Activated CD4-positive, alpha-beta T cell treated with anti-CD3 and anti-CD28 coated beads, Interleukin-2, amount 50 U/mL, for 16 hours (primary cell): ENCODE results near the gene HAP1.
"Not testable (repeated sequence)": the region's sequence is repeated elsewhere in the genome, so short reads cannot be mapped to it uniquely, and the experiment has no call there.

ENCODE experiments used
- DNase-seq: peaks from one replicate; pipeline ENCODE4 v3.0.0-alpha.2; 2020

HAP1 gene, protein sequence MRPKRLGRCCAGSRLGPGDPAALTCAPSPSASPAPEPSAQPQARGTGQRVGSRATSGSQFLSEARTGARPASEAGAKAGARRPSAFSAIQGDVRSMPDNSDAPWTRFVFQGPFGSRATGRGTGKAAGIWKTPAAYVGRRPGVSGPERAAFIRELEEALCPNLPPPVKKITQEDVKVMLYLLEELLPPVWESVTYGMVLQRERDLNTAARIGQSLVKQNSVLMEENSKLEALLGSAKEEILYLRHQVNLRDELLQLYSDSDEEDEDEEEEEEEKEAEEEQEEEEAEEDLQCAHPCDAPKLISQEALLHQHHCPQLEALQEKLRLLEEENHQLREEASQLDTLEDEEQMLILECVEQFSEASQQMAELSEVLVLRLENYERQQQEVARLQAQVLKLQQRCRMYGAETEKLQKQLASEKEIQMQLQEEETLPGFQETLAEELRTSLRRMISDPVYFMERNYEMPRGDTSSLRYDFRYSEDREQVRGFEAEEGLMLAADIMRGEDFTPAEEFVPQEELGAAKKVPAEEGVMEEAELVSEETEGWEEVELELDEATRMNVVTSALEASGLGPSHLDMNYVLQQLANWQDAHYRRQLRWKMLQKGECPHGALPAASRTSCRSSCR

DNA sequence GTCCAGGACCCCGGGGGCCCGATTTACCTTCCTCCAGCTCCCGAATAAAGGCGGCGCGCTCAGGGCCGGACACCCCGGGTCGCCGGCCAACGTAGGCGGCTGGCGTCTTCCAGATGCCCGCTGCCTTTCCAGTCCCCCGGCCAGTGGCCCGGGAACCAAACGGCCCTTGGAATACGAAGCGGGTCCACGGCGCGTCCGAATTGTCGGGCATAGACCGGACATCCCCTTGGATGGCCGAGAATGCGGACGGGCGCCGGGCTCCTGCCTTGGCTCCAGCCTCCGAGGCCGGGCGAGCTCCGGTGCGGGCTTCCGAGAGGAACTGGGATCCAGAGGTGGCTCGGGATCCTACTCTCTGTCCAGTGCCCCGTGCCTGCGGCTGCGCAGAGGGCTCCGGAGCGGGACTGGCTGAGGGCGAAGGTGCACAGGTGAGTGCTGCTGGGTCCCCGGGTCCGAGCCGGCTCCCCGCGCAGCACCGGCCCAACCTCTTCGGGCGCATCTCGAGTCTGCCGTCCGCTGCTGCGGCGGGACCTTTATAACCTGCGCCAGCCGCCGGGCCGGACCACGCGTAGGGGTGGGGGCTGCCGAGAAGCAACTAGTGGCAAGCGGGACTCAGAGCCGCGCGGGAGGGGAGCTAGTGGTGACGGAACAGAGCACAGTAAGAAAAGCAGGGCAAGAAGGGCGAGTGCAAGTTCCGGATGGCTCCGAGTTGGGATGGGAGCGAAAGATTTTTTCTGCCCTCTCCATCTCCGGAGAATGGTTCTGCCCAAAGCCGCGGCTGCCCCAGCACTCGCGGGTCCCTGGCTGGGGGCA, at the start of gene HAP1:
Gene HAP1, minus strand, starts transcription at position 505 of the 810 bp plus-strand sequence. Its CDS starts 9 bp downstream, at position 496.
- DNase-seq, result no peak

DNA sequence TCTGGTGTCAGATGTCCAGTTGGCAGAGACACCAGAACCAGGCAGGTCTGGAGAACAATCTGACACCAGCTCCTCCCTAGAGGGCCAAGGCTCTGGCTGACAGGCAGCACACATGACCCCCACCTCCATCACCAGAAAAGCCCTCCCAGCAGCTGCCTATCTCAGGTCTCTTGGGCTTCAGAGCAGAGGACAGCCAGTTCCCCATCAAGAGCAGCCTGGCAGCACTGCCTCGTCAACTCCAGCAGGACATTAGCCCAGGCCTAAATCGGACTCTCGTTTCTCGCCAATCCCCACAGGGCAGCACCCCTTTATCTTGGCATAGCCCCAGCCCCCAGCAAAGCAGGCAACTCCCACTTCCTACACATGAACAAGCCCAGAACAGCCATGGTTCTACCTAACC, 47.7 kb upstream of the HAP1 start:
- no peak for DNase-seq

DNA sequence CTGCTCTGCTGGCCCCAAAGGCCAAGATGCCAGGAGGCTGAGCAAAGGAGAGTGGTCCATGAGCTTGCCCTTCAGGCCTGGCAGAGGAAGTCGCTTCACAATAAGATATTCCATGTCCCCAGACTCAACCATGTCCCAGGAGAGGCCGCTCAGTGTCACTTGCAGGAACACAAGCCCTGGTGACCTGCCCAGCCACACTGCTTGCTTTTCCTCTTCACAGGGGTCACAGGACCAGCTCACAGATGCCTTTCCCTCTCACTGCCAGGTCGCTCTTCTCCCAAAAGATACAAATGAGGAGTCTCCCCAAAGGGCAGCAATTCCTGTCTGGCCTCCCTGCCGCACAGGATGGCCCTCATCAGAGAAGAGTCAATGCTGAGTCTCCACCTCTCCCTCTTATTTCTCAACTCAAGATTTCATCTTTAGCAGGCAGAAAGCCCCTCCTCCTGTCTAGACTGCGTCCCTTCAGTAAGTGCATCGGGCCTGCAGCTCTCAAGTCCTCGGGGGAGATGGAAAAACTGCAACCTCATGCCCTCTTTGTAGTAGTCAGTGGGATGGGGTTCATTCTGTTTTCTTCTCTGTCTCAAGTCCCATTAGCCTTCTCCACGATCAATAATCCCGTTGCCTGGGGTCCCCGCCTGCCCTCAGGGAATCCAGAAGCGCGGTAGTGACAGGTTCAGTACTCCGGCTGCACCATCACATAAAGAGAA, 47.1 kb upstream of the HAP1 start:
- no peak for DNase-seq

DNA sequence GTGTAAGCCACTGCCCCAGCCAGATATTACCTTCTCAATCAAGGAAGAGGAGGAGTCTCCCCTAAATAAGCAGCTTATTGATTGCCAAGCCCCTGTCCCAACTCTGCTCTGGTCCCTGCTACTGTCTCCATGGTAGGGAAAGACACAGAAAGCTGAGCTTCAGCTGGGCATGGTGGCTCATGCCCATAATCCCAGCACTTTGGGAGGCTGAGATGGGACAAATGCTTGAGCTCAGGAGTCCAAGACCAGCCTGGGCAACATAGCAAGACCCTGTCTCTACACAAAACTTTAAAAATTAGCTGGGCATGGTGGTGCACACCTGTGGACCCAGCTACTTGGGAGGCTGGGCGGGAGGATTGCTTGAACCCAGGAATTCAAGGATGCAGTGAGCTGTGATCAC, 45.5 kb upstream of the HAP1 start:
- DNase-seq, result no peak

DNA sequence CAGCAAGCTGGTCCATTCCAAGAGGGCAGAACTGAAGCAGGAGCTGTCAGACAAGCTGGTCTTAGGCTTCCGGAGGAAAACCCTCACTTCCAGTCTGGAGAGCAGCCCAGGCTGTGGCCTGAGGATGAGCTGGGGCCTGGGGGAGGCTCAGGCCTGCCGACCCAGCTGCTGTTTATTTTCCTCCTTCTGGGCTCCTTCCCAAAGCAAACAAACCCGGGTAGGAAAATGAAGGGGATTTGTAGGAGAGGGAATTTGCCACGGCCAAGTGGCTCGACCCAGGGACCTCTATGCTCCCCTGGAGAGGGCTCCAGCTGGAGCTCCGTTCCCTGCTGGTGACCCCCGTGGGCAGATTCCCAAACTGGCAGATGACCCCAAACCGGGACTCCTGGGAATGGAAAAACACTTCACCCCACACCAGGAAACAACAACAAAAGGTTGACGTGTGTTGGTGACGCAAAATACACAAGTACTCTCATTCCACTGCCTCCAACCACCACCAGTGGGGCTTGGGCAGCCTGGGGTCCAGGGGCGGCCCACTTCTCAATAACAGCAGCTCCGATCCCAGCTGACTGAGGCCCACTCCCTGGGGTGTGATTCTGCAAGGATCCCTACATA, 43.2 kb upstream of the HAP1 start:
- no peak for DNase-seq

DNA sequence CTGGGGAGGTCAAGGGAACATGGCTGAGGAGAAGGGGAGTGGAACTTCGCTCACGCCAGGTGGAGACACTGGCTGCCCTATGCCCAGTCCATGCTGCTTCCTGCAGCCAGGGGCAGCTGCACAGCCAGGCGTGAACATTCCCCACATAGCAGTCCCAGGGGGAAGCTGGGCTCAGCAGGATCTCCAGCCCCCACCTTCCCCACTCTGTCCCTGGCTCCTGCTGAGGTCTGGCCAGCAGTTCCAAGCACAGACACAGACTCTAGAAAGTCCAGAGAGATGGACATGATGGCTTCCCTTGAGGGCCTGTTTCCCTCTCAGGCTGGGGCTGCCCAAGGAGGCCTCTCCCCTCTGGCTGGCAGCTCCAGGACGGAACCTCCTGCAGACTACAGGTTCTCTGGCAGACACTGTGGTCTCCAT, 42.7 kb upstream of the HAP1 start:
- no peak for DNase-seq

DNA sequence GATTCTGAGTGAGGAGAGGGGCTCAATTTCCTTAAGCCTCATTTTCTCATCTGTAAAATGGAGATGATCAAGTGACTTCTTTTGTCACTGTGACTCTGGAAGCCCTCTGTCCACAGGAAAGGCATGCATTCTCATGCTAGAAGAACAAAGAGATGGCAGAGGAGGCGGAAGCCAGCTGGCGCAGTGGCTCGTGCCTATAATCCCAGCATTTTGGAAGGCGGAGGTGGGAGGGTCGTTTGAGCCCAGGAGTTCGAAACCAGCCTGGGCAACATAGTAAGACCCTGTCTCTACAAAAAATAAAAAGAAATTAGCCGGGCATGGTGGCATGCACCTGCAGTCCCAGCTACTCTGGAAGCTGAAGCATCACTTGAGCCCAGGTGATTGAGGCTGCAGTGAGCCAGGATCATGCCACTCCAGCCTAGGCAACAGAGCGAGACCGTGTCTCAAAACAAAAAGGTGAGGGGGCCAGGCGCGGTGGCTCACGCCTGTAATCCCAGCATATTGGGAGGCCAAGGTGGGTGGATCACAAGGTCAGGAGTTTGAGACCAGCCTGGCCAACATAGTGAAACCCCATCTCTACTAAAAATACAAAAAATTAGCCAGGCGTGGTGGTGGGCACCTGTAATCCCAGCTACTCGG, 41.9 kb upstream of the HAP1 start:
- DNase-seq, result not testable (repeated sequence)

DNA sequence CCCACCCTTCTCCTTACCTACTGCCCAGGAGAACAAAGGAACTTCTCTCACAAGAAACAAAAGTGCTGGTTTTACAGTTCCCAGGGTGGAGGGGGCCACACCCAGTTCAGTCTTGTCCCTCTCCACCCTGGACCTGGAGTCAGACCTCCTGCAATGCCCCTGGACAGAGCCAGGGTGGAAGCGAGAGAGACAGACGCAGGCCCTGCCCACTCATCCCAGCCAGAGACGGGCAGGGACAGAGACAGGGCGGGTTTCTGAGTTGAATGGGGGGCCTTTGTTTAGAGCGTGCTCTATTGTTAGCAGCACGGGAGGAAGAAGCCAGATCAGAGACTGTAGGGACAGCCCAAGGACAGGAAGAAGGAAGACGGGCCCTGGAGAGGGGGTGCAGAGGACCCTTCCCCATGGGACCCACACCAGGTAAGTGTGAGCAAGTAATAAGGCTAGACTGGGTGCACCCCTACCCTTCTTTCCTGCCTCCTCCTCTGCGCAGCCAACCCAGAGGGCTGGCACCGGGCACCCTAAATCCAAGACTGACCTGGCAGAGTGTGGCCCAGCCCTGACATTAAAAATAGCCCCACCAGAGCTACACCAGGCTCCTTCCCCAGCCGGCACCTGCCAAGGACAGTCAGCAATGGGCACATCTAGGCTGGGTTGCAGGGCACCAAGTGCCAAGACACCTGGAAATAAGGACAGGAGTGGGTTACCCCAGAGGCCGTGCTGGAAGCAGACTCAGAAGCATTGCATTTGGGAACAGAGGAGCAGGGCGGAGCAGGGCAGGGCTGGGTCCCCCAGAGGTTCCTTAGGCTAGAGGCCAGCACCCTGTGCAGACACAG, 41.2 kb upstream of the HAP1 start:
- no peak for DNase-seq

DNA sequence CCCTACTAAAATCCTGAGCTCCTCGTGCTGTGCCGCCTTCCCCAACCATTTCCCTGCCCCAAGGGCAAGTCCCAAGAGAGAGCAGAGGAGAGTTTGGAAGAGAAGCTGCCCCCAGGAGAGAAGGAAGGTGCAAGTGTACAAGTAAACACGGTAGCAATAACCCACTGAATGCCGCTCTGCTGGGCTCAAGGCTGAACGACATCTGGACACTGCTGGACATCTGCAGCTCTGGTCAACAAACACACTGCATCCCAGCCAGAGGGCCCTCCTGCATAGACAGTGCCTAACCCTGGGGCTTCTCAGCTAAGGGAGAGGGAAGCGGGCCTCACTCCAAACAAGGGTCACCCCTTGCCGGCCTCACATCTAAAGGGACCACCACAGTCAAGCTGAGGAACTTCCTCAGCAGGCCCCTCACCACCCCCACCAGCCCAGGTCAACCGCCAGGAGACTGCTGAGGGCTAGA, 39.3 kb upstream of the HAP1 start:
- no peak for DNase-seq

DNA sequence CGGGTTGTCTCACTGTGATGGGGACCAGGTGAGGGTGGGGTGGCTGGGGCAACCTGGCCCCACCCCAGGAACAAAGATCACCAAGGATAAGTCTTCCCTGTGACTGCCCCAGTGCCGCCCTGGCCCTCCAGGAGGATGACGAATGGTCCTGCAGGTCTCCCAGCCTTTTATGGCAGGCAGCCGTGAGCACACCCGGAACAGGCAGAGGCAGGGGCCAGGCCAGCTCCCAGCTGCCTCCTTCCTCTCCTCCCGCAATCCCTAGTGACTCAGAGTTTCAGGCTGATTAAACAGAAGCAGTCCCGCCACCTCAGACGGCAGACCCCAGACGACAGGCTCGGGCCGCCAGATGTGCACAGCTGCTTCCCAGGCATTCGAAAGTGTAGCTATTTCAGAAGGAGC, 38.7 kb upstream of the HAP1 start:
- no peak for DNase-seq

DNA sequence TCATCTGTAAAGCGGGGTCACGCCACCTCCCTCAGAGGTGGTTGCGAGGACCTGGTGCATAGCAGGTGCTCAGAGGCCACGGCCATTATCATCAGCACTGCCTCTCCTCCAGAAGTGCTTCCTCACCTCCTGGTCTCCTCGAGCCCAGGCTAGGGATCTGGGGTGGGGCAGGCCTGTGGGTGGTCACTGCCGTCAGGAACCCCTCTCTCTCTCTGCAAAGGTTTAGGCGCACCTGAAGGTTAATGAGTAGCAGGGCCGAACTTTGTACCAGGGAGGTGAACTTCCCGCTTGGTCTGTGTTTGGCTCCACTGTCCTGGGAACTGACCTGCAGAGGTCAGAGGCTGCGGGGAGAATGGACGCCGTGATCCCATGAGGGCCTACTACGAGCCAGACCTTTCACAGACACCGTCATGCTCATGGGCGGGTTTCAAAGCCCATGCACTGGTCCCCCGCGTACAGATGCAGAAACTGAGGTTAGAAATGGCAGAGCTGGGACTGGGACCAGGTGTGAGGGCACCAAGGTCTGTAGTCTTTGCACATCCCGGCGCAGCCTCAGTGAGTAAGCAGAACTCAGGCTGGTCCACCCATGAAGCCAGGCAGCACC, 38.2 kb upstream of the HAP1 start:
- DNase-seq, result no peak

DNA sequence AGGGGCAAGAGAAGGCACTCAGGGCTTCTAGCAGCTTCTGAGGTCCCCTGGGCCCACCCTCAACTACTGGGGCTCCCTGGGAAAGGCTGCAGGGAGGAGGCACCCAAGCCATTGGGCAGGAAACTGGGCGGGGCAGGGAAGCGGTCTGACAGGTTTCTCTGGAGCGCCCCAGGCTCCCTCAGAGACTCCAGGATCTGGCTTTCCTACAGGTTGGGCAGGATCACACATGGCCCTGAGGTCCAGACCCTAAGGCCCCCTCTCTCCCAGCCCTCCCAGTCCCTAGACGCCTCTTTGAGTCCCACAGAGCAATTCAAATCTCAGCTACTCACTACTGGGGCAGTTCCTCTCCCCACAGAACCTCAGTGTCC, 37.8 kb upstream of the HAP1 start:
- DNase-seq, result no peak

DNA sequence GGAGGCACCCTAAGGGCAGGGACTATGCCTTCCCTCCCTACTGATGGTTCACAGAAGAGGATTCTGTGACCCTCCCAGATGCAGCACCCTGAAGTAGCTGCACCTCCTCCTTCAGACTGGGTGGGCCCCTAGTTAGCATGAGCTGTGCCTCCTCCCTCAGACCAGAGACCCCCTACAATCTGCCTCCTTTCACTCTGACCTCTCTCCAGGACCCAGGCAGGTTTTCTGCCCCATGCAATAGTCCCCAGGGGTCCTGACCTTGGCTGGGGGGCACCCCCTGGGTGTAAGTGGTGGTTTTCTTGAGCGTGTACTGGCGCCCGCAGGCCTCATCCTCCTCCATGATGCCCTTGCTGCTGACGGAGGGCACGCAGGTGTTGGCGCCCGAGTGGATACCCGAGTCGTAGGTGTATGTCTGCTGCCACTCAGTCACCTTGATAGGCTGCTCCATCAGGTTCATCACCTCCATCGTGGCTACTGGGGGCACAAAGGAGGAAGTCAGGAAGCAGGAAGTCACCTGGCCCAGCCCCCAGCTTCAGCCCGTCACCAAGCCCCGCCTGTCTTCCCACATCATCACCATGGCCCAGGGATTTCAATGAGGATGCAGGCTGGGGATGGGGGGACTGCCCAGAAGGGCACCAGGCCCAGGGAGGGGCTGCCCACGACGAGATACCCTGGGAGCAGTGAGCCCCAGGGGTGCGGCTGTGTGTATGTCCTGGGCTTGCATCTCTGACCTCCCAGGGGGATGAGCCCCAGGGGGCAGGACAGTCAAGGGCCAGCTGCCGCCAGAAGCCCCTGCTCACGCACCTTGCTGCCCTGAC, 37.2 kb upstream of the HAP1 start:
- DNase-seq, result no peak

DNA sequence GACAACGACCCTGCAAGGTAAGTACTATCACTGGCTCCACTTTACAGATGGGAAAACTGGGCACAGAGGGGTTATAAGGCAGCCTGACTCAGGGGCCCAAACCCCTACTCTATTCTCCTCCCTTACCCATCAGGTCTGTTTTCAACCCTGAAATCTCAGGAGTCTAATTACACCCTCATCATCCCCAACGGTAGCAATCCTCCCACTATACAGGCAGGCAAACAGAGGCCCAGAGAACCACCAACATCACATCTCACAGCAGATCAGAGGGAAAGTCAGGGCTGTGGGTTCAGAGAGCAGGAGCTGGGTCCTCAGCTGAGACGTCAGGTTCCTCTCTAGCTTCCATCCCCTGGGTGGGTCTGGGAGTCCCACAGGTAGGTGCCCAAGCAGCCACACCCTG, 35.5 kb upstream of the HAP1 start:
- DNase-seq, result no peak

DNA sequence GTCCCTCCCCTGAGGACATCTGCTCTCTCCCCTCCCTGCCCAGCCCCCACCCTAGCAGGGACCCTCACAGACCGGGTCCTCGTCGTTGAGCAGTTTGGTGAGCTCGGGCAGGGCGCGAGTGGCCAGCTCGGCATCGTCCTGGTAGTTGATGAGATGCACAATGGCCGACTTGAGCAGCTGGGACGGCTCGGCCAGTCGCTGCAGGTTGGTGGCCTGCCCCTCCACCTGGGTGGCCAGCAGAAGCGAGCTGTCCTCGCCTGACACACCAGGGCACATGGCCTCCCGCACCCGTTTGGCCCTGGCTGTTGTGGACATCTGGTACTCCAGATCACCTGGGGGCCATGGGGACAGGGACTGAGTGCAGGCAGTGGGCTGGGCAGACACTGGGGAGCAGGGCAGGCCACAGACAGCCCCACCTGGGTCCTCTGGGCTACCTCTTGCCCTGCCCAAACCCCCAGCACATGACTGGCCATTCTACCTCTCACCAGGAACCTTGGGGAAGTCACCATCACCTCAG, 35.0 kb upstream of the HAP1 start:
- no peak for DNase-seq

DNA sequence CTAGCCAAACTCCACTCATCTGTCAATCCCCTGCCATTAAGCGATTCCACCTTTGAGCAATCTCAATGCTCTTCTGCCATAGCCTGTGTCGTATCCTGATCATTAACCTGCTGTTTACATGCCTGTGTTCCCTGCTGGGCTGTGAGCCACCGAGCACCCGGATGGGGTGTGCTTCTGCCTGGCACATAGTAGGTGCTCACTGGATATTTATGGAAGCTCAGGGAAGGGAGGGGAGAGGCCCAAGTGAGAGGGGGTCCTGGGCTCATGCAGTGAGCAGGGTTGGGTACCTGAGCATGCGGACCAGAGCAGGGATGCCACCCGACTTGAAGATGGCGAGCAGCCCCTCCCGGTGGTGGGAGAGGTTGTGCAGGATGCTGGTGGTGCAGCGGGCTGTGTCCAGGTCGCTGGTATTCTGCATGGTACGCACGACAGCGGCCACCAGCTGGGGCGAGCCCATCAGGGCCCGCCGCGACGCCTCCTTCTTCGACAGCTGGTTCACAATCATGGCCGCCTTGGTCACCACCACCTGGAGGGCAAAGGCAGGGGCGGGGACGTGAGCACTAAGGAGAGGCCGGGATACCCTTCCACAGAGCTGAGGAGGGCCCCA, 34.3 kb upstream of the HAP1 start:
- DNase-seq, result no peak

DNA sequence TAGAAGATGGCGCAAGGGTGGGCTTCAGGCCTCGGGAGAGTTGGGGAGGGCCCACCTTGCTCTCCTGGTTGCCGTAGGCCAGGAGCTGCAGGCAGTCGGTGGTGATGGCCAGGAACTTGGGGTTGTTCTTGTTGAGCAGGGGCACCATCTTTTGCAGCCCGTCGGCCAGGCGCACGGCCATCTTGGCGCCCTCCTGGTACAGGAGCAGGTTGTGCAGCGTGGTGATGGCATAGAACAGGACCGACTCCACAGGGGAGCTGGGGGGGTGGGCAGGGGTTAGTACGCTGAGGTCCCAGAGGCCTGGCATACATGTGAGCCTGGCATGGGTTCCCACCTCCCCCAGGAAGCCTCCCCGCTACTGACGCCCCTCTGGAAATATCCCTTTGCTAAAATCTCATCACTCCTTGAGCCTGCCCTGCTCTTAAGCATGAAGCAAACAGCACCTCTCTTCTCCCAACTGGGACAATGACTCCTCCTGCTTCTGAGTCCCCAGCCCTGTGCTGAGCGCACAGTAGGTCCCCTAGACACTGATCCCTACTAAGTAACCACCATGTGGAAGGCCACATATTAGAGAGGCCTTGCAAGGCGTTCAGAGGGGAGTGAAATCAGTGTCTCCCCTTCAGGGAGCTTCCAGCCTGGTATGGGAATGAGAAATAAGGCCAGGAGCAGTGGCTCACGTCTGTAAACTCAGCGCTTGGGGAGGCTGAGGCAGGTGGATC, 33.0 kb upstream of the HAP1 start:
- DNase-seq, result no peak

DNA sequence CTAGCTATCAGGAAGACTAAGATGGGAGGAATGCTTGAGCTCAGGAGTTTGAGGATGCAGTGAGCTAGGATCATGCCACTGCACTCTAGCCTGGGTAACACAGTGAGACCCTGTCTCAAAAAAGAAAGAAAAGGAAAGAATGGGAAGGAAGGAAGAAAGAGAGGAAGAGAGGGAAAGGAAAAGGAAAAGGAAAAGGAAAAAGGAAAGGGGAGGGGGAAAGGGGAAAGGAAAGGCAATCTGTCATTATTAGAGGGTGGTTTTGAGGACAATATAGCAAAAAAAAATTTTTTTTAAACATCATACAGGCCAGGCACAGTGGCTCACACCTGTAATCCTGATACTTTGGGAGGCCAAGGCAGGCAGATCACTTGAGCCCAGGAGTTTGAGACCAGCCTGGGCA, 31.7 kb upstream of the HAP1 start:
- DNase-seq, result no peak
